ENCODE data around the gene UBXN6.

The UBXN6 gene

DNA sequence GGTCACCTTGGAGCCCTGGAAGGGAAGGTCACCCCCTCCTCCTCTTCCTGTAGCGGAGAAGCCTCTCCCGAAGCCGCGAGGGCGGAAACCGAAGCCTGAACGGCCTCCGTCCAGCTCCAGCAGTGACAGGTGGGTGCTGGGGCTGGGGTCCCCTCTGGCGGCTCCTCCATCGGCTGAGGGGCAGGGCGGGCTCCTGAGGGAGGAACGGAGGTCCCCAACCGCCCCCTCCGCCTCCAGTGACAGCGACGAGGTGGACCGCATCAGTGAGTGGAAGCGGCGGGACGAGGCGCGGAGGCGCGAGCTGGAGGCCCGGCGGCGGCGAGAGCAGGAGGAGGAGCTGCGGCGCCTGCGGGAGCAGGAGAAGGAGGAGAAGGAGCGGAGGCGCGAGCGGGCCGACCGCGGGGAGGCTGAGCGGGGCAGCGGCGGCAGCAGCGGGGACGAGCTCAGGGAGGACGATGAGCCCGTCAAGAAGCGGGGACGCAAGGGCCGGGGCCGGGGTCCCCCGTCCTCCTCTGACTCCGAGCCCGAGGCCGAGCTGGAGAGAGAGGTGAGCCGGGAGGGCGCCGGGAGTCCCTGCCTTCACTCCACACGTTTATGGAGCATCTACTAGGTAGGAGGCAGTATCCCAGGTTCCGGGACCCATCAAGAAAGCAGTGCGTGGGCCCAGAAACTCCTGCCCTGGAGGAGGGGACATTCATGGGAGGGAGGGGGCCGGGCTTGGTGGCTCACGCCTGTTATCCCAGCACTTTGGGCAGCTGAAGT, 36.5 kb upstream of the UBXN6 start:
- no peak for DNase-seq (ENCODE audit: low spot score)

DNA sequence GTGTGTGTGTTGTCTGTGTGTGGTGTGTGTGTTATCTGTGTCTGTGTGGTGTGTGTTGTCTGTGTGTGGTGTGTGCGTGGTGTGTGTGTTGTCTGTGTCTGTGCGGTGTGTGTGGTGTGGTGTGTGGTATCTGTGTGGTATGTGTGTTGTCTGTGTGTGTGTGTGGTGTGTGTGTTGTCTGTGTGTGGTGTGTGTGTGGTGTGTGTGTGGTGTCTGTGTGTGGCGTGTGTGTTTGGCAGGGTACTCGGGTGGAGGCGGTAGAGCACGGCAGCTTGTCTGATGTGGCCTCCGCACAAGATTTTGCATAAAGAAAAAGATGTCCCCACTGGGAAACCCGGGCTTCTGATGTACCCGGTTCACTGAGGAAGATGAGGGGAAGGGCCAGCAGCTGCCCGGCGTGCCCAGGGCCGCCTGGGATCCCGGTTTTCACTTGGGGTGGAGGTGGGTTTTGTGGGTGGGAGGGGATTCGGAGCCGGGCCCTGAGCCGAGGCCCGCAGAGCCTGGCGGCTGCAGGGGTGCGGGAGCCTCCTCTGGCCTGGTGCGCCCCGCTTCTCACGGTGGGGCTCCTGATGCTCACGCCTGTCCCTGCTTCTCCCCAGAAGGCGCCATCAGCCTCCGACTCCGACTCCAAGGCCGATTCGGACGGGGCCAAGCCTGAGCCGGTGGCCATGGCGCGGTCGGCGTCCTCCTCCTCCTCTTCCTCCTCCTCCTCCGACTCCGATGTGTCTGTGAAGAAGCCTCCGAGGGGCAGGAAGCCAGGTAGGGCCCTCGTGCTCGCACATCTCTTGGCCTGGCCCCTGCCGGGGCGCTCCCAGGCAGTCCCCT, 35.7 kb upstream of the UBXN6 start:
- no peak for DNase-seq (ENCODE audit: low spot score)

DNA sequence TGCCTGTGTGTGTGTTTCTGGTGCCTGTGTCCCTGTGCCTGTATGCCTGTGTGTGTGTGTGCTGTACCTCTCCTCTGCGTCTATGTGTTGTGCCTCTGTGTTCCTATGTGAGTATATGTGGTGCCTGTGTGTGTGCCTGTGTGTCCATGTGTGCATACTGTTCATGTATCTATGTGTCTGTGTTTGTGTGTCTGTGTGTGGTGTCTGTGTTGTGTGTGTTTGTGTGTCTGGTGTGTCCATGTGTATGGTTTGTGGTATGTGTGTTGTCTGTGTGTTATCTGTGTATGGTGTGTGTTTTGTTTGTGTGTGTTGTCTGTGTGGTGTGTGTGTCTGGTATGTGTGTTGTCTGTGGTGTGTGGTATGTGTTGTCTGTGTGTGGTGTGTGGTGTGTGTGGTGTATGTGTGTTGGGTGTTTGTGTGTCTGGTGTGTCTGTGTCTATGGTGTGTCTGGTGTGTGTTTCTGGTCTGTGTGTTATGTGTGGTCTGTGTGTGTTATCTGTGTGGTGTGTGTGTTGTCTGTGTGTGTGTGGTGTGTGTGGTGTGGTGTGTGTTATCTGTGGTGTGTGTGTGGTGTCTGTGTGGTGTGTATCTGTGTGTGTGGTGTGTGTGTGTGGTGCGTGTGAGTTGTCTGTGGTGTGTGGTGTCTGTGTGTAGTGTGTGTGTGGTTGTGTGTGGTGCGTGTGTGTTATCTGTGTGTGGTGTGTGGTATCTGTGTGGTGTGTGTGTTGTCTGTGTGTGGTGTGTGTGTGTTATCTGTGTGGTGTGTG, 34.9 kb upstream of the UBXN6 start:
- no peak for DNase-seq (ENCODE audit: low spot score)

DNA sequence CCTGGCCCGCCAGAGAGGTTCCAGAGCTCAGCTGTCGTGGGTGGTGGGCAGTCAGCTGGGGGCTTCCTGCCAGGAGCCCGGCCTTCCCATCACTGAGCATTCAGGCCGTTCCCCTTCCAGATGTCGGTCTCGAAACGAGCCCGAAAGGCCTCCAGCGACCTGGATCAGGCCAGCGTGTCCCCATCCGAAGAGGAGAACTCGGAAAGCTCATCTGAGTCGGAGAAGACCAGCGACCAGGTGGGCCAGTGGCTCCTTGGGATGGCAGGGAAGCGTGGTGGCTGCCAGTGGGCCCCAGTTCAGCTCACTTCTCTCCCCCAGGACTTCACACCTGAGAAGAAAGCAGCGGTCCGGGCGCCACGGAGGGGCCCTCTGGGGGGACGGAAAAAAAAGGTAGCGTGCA, 33.9 kb upstream of the UBXN6 start:
- DNase-seq (ENCODE audit: low spot score) = no peak

DNA sequence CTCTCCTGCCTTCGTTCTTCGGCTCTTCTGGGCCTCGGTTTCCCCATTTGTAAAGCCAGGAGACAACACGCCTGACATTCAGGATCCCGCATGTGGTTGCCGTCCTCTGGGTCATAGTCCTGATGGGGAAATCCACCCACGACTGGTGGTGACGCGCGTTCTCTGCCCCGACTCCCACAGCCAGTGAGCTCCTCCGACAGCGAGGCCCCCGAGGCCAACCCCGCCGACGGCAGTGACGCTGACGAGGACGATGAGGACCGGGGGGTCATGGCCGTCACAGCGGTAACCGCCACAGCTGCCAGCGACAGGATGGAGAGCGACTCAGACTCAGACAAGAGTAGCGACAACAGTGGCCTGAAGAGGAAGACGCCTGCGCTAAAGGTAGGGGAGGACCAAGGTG, 30.9 kb upstream of the UBXN6 start:
- no peak for DNase-seq (ENCODE audit: low spot score)

DNA sequence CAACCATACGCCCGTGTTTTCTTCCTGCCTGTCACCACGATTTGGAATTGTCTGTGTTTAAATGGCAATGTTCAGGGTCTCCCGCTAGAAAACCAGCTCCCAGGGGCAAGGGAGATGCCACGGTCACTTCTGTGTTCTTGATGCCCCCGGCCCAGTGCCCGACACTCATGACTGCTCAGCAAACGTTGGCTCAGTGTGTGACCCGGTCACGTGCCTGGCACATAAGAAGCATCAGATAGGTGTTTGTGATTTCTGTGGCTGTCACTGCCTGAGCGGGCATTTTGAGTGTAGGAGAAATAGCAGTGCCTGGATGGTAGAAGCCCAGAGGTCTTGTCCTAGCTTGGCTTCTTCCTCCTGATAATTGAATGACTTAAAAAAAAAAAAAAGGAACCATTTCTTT, 30.0 kb upstream of the UBXN6 start:
- DNase-seq (ENCODE audit: low spot score) = no peak

DNA sequence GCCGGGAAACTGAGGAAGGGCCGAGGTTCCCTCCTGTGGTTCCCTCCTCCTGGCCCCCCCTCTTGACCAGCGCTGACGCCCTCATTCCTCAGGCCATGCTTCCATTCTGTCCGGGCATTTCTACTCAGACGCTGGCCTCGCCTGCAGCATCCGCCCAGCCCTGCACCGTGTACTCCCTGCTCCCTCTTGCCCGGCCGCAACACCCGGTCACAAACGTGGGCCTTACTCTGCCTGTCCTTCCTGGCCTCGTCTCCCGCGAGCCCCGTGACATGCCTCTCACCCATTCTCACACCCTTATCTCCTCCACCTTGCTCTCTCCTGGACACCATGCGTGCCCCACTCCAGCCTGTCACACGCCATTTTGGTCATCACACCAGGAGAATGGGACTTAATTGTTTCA, 25.8 kb upstream of the UBXN6 start:
- no peak for DNase-seq (ENCODE audit: low spot score)

DNA sequence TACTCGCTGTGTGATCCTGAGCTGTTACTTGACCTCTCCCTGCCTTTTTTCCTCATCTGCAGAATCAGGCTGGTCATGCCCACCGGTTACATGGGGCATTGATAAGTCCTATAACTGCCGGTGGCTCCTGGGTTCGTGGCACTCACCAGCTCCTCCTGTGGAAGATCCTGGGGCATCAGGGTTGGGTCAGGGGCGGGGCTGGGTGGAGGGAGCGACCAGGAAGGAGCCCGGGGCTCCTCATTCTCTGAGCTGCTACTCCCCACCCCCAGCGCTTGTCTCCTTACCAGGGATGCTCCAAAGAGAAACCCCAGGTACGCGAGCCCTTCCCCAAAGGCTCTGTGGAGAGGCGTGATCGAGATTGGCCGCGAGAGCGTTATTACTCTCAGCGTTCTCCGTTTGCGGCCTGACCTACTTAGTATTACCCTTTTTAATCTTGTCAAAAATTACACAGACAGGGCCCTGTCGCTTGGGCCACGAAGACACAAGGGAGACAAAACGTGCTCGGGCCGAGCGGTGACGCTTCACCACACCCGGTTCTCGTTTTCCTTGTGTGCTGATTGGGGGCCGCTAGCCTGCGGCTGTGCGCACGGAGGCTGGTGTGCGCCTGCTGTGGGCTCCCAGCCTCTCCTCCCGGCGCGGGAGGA, 25.2 kb upstream of the UBXN6 start:
- DNase-seq (ENCODE audit: low spot score) = no peak

DNA sequence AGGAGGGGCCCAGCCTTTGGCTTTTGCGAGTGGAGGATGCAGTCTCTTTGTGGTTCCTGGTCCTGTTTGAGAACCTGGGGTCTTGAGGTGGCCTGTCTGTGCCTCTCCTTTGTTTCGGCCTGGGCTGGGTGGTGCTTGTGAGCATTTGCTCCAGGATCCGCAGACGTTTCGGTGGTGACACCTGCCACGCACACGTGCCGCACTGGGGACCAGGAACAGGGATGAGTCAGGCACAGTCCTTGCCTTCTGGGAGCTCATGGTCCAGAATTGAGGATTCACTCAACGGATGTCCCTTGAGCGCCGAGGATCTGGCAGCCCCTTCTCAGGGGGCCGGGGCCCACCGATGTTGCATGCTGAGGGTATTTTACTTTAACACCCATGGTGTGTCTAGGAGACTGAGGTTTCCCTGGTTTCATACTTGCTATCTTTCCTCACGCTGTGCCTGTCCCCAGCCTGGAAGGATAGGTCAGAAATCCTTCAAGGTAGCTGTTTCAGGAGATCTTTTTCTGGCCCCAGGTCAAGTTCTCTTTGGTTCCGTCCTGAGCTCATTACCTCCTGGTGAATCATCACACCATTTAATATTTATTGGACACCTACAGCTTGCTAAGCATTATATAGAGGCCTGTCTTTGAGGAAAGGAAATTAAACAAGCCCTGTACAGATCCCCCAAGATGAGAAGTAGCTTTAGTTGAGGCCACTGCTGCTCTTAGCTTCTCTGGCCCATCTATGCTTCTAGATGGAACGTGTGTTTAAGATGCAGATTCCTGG, 19.6 kb upstream of the UBXN6 start:
- no peak for DNase-seq (ENCODE audit: low spot score)

DNA sequence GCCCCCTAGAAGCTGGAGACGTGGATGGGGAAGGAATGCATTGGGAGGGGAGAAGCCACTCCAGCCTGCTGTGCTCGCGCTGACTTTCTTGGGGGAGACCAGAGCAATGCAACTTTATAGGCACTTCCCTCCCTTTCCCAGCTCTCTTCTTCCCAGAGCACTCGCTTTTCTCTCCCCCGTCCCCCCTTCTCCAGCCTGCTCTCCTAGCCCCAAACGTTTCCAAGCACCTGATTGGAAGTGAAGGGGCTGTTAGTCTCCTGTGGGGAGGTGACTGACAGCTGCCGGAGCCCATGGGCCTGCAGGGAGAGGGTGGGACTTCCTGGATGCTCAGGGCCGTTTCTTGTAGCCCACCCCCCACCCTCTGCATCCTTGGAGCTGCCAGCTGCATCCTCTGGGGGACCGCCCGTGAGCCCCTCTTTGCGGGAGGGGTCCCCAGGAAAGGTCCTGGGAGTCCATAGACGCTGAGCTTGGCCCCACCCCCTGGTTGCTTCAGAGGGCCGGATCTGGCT, 17.0 kb upstream of the UBXN6 start:
- peak; percentile 89 for DNase-seq (ENCODE audit: low spot score)

DNA sequence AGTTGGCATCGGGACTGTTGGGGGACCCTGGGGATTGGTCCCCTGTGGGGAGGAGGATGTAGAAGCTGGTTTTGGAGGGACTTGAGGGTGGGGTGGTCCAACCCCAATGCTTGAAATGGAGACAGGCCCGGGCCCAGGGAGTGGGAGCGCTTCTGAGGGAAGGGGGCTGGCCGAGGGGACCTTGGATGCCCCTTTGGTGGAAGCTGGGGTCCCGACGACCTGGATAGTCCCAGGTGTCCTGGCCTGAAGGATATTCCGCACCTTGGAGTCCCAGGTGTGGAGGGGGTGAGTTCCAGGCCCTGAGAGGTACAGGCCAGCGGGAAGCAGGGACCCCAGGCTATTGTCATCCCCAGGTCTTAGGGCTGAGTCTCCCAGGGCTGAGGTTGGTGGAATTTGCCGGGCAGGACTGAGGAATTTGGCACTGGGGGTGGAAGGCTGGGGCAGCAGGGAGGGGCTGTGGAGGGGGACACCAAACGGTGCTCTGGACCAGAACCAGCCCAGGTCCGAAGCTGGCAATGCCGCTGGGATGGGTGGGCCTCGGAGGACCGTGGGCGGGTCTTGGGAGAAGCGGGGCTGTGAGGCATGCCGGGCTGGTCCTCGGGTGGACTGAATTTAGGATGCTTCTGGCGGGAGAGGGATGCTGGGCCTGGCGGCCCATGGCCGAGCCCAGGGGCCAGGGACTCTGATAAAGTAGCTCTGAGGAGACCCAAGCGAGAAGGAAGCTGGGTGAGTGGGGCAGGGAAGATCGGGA, 16.3 kb upstream of the UBXN6 start:
- DNase-seq (ENCODE audit: low spot score) = no peak

DNA sequence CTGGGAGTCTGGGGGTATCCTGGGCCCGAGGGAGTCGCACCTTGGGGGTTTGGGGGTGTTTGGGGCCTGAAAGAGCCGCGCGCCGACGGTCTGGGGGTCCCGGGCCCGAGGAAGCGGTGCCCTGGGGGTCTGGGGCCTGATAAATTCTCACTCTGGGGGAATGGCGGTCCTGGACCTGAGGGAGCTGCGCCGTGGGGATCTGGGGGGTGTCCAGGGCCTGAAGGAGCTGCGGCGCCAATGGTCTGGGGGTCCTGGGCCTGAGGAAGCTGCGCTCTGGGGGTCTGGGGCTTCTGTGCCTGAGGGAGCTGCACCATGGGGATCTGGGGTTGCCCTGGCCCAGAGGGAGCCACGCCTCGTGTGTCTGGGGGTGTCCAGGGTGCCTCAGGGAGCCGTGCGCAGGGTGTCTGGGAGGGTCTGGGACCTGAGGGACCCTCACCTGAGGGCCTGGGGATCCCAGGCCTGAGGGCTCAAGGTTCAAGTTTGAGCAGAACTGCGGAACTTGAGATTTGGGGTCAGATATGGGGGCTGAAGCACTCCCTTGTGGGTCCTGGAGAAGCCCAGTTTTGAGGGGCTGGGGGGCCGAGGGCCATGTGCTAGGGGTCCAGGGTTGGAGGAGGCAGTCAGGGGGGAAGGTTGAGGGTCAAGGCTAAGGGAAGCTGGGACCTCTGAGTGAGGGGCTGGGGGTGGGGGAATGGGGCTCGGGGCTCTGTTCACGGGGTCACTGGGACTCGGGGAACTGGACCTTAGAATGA, 15.6 kb upstream of the UBXN6 start:
- DNase-seq (ENCODE audit: low spot score) = no peak

DNA sequence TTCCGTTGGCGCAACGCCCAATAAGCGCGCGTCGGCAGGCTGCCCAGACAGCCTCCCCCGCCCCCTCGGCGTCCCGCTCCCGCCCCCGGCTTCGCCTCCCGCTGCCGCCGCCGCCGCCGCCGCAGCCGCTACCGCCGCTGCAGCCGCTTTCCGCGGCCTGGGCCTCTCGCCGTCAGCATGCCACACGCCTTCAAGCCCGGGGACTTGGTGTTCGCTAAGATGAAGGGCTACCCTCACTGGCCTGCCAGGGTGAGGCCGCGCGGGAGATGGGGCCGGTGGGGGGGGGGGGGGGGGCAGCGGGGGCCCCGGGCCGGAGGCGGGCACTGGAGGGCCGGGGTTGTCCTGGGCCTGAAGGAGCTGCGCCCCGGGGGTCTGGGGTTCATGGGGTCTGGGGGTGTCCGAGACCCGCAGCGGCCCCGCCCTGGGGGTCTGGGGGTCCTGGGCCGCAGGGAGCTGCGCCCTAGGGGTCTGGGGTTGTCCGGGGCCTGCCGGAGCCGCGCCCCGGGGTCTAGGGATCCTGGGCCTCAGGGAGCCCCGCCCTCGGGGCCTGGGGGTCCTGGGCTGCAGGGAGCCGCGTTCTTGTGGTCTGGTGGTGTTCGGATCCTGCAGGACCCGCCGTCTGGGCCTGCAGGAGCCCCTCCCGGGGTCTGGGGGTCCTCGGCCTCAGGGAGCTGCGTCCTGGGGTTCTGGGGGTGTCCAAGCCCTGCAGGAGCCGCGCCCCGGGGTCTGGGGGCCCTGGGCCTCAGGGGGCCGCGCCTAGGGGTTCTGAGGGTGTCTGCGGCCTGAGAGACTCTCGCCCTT, 14.8 kb upstream of the UBXN6 start, which contains the start of gene HDGFL2:
Gene HDGFL2 (plus strand): TSS at position 124 of the 801 bp plus-strand sequence. CDS start 54 bp downstream, at position 178.
- no peak for DNase-seq (ENCODE audit: low spot score)

DNA sequence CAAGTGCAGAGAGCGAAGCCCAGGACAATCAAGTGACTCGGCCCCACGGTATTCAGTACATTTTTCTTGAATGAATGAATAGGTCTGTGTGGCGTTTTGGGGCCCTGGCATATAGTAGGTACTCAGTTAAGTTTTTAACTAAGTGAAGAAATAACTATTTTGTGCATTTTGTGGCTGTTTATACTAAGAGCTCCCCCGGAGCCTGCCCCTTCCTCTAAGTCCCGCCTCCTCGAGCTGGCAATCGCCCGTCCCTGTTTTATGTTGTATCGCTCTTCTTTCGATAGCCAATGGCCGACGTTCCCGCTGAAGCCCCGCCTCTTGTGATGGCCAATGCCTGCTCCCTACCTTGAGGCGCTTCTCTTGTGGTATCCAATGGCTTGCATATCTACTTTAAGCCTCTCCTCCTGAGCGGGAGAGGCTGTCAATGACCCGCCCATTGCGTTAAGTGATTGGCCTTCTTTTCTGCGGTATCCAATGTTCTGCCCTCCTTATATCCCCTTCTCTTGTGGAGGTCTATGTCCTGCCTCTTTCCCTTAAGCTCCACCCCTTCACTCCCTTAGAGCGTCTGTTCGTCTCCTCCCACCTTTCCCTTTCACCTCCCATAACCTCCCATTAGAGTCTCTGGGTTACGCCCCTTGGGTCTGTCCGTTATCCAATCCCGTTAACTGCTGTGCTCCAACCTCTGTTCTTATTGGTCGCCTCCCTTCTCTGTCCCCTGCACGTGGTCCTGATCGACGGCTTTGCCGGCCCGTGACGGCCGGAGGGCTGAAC, 14.0 kb upstream of the UBXN6 start:
- peak; percentile 100 for DNase-seq (ENCODE audit: low spot score)

DNA sequence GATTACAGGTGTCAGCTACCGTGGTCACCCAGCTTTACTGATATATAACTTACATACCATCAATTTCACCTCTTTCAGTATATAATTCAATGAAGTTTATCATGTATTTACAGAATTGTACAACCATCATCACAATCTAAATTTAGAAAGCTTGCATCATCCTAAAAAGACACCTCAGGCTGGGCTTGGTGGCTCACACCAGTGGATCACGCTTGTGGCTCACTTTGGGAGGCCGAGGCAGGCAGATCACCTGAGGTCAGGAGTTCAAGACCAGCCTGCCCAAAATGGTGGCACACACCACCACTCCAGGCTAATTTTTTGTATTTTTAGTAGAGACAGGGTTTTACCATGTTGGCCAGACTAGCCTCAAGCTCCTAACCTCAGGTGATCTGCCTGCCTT, 10.2 kb upstream of the UBXN6 start:
- DNase-seq (ENCODE audit: low spot score) = no peak

DNA sequence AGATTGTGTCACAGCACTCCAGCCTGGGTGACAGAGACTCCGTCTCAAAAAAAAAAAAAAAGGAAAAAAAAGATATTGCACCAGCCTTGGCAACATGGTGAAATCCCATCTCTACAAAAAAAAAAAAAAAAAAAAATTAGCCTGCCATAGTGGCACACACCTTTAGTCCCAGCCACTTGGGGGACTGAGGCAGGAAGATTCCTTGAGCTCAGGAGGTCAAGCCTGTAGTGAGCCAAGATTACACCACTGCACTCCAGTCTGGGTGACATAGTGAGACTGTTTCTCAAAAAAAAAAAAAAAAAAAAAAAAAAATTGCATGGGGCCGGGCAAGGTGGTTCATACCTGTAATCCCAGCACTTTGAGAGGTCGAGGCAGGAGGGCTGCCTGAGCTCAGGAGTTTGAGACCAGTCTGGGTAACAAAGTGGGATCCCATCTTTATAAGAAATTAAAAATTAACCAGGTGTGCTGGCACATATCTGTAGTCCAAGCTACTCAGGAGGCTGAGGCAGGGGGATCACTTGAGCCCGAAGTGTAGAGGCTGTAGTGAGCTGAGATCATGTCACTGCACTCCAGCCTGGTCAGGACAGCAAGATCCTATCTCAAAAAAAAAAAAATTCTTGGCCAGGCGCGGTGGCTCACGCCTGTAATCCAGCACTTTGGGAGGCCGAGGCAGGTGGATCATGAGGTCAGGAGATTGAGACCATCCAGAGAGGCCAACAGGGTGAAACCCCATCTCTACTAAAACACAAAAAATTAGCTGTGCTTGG, 7.4 kb upstream of the UBXN6 start:
- DNase-seq (ENCODE audit: low spot score) = no peak
